GM20431 (cell line): ENCODE data around the gene FXYD6.
"Not testable (repeated sequence)": the region's sequence is repeated elsewhere in the genome, so short reads cannot be mapped to it uniquely, and the experiment has no call there.

ENCODE experiments used
- in situ Hi-C: fragments of 300-500 bp; cut with MseI, MboI; formaldehyde crosslinking; loops from one replicate; pipeline ENCODE4 v1.15.0; 2020; ENCODE audit warnings: low sequenced_read_pairs; ENCODE audit not compliant: unreplicated experiment

Gene FXYD6

DNA sequence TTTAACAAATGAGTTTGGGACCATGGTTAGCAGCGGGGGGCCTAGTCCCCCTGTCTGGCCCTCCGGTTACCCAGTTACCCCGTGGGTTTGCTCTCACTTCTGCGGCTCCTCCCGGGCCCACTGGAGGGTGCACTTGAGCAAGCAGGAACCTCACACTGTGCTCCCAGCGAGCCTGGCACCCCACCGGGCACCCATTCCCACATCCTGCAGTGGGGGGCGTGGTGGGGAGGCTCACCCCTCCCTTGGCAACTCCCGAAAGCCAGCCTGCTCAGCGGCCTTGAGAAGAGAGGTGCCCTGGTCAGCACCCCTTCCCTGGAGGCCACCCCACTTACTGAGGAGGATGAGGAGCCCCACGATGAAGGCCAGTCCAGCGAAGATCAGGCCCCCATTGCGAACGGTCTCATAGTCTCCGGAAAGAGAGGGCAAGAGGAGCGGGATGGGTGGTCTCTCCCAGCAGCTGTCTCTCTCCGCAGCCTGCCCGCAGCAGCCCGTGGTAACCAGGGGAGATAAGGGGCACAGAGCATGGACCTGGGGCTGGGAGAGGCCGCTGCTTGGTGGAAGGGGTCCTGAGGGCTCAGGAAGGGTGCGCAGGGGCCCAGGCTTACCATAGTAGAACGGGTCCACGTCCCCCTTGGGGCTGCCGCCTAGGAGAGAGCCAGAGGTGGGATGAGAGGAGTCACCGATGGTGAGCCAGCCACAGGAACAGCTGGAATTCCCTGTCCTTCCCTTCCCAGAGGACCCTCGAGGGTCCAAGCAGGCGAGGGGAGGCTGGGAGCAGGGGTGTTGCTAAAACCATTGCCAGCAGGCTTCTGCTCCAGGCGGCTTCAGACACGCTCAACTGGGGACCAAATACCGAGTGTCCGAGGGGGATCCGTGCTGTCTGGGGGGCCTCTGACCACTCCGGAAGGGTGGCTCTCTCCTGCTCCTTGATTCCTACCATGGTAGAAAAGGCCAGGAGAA is 54.1 kb downstream of the FXYD6 start:
- in situ Hi-C loops = loop anchor here (10.0 kb wide), 1 partner anchor 122 kb away; no protein-coding TSS in a partner anchor

DNA sequence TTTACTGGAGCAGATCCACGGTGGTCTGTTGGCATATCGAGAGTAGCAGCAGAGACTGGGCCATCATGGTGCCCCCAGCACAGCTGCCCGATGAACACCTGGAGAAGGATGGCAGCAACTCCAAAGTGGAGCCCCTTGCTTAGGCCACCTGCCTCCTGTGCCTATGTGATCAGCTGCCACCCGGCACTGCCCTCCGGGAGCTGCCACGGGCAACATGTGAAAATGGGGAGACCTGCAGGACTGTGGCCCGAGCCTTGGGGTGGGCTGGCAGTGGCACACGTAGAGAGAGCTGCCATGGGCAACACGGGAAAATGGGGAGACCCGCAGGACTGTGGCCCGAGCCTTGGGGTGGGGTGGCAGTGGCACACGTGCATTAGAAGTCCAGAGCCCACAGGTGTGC is 55.0 kb downstream of the FXYD6 start:
- in situ Hi-C loops = loop anchor here (10.0 kb wide), 1 partner anchor 123 kb away; no protein-coding TSS in a partner anchor

GRCh38 chr11:117820516-117820915 is 55.9 kb downstream of the FXYD6 start:
- in situ Hi-C loops = loop anchor here (10.0 kb wide), 1 partner anchor 124 kb away; no protein-coding TSS in a partner anchor

DNA sequence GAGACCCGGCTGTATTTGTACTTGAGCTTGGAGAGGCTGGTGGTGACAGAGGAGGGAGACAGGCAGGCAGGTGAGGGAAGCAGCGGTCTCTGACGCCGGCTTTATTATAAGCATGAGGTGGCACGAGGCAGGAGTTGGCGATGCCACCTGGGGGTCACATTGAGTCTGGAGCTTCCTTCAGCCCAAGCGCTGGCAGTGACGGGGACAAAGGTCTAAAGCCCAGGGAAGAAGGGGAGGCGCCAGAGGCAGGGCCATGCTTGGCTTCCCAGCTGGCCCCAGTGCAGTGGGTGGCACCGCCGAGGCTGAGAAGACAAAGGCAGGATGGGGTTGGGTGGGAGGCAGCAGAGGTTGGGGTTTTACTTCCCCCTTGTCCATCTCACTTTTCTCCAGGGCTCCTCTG is 56.4 kb downstream of the FXYD6 start:
- in situ Hi-C loops = loop anchor here (10.0 kb wide), 1 partner anchor 125 kb away; no protein-coding TSS in a partner anchor

GRCh38 chr11:117819096-117820040 is 57.1 kb downstream of the FXYD6 start:
- in situ Hi-C loops = loop anchor here (10.0 kb wide), 1 partner anchor 125 kb away; no protein-coding TSS in a partner anchor

DNA sequence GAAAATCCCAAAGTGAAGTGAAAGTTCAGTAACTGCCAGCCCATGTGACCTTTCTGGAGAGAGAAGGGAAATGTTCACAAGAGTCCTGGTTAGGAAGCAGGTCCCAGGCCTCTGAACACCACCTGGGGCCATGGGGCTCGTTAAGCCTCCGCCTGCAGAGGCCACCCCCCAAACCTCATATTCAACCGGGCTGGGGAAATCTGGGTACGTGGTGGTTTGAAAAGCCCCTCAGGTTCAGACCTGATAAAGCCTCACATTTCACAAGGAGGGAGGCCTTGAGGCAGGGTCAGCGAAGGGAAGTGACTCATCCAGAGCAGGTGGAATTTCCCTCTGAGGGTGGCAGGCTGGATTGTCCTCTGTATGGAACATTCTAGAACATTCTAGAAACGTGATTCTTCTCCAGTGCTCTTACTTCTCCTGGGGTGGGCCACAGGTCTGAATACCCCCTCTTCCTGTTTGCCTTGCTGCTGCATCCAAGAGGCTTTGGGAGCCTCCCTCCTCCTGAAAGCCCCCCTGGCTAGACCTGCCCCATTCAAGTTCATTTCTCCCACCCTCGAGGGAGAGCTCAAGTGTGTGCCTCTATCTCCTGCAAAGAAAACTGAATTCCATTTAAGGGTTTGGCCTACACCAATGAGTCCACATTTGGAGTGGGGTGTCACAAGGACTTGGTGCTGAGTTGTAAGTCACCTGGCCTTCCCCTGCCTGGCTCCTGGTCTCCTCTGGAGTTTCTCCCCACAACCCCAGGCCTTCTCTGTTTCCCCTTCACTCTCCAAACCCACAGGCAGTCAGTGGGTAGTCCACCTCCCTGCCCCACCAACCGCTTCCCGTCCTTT is 58.2 kb downstream of the FXYD6 start:
- in situ Hi-C loops = no loop called here

DNA sequence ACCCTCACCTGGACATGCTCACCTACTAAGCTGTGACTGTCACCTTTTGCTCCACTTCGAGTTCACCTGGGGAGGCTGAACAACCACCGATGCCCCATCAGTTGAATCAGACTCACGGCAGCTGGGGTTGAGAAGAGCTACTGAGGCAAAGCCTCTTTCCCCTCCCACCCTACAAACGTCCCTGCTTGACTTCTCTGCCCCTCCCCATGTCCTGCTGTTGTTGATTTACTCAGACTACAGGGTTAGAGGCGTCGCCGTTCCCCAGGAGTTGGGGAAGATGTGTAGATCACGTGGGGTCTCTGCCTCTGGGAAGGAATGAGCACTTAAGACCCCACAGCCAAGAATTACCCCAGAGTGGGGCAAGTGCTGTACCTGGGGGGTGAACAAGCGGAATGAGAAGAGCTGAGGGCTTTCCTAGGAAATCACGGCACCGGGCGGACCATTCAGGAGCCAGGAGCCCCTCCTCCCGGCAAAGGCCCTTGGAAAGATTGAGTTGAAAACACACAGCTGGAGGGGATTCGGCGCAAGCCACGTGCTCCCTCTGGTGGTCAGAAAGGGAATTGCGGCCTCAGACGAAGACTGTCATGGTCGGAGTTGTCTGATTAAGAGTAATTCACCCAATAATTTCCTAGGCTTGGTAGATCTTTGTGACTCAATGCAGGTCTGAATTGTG is 59.0 kb downstream of the FXYD6 start:
- in situ Hi-C loops = no loop called here

DNA sequence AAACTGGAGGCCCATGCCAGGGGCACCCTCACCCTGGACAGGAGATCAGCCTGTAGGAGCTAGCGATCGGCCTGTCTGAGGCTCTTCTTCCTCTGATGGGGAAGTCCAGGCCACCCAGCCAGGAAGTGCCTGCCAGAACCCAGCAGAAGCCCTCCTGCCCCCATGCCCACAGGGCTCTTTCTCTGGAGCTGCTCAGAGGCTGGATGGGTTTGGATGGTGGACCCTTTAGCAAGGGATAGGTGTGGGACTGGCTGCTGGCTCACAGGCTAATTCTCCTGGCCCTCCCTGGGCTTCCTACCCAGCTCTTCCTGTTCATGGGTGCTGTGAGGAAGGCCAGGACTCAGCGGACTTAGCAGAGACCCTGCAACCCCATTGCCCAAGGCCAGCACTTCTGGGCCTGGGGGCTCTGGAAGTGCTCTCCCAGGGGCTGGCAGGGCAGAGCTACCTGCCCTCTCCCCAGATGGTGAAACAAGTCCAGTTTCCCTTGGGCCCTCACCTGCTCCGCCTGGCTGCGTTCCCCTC is 59.6 kb downstream of the FXYD6 start:
- in situ Hi-C loops = no loop called here

GRCh38 chr11:117816151-117816741 is 60.2 kb downstream of the FXYD6 start:
- in situ Hi-C loops = no loop called here

- in situ Hi-C loops = no loop called here
Measured at GRCh38 chr11:117815262-117815803, 61.1 kb downstream of the FXYD6 start.

GRCh38 chr11:117814766-117815261 is 61.6 kb downstream of the FXYD6 start:
- in situ Hi-C loops = no loop called here

DNA sequence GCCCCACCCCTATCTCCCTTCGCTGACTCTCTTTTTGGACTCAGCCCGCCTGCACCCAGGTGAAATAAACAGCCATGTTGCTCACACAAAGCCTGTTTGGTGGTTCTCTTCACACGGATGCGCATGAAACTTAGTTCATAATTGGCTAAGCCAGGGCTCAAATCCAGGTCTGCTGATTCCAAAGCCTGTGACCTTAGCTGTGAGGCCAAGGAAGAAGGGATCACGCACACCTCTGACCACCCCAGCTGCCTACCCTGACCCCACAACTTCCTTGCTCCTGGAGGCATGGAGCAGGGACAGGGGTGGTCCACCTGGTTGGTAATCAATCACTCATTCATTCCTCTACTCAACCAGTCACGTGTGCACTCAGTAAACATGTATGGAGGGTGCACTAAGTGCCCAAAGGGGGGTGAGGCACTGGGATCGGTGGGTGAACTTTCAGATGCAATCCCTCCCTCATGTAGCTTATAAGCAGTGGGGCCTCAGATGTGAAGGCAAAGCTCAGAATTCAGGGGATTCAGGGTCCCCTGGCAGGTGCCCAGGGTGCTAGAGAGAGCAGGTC is 62.2 kb downstream of the FXYD6 start:
- in situ Hi-C loops = no loop called here

- in situ Hi-C loops = not testable (repeated sequence)
Measured at GRCh38 chr11:117810056-117810451, 66.4 kb downstream of the FXYD6 start.

- in situ Hi-C loops = no loop called here
Measured at GRCh38 chr11:117809236-117810055, 67.0 kb downstream of the FXYD6 start.

DNA sequence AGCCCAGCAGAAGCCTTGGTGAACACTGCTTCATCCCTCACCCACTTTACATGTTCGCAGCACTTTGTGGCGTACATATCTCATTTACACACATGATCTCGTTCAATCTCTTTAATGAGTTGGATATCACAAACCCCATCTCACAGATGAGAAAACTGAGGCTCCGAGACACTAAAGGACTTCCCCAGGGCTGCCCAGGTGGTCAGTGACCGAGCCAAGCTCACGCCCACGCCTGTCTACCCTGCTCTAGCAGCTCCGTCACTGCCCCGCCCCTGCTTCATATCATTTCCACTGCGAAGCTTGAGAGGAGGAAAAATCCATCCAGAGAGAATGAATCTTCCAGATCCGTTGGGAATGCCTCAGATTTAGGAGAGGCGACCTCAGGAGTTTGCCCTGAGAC is 67.7 kb downstream of the FXYD6 start:
- in situ Hi-C loops = no loop called here

- in situ Hi-C loops = no loop called here
Measured at GRCh38 chr11:117807482-117808327, 68.8 kb downstream of the FXYD6 start.
